ENCODE data around the gene PNPLA7. TPM values are rescaled to one million over a fixed set of nuclear protein-coding genes. Genes with fewer than 3 reads are reported as not detected.

Gene PNPLA7
- total RNA-seq, 1 experiment from 2014 or later, result 0.77 TPM

- CTCF ChIA-PET, result no interaction called here
- POLR2A ChIA-PET (ENCODE audit: unreplicated experiment), result no interaction called here
- Histone ChIP-seq H3K27me3 (ENCODE audit: low read length) (no peaks in the 10 kb centered on the region), H3K36me3 (ENCODE audit: low read depth, low read length) (no peaks in the 10 kb centered on the region), H4K20me1 (ENCODE audit: low read length) (no peaks in the 10 kb centered on the region), H3K9me2 (replicated peaks; ENCODE audit: low read length) (no peaks in the 10 kb centered on the region), H3K4me1 (ENCODE audit: insufficient read depth, low read length) (0 out of 2 replicates have a peak, but pooled peaks cover 11% of the 10 kb centered on the region), H3K79me2 (ENCODE audit: low read length) (peaks cover 24% of the 10 kb centered on the region), H3K9ac (ENCODE audit: low read length) (peak overlapping the region; percentile 79), H3K4me2 (ENCODE audit: low read length) (peak overlapping the region; percentile 92), H3K4me3 (ENCODE audit: low read length) (peak overlapping the region; percentile 91), H3K9me3 (ENCODE audit: low read length) (no peaks in the 10 kb centered on the region), H3F3A (ENCODE audit: low read length, unreplicated experiment) (no peaks in the 10 kb centered on the region), H2AFZ (ENCODE audit: low read length) (peak overlapping the region; percentile 86), H3K27ac (ENCODE audit: low read length) (no peak overlapping the region)
- TF ChIP-seq EZH2phosphoT487 (IDR thresholded peaks at IDR 0.05; ENCODE audit: borderline replicate concordance, low read length) (no peak), EZH2 (IDR thresholded peaks at IDR 0.05; ENCODE audit: low read length, unreplicated experiment) (no peak), CTCF (conservative IDR thresholded peaks at IDR 0.05; ENCODE audit: low read depth, low read length) (no peak)
- no peak for DNase-seq
- no peak for ATAC-seq
- intact Hi-C loops (cut with micrococcal nuclease), result no loop called here
- BruUV-seq (replicated peaks), result TSS peak; percentile 71
Measured at GRCh38 chr9:137421838-137422603, 128.2 kb downstream of the PNPLA7 start.

DNA sequence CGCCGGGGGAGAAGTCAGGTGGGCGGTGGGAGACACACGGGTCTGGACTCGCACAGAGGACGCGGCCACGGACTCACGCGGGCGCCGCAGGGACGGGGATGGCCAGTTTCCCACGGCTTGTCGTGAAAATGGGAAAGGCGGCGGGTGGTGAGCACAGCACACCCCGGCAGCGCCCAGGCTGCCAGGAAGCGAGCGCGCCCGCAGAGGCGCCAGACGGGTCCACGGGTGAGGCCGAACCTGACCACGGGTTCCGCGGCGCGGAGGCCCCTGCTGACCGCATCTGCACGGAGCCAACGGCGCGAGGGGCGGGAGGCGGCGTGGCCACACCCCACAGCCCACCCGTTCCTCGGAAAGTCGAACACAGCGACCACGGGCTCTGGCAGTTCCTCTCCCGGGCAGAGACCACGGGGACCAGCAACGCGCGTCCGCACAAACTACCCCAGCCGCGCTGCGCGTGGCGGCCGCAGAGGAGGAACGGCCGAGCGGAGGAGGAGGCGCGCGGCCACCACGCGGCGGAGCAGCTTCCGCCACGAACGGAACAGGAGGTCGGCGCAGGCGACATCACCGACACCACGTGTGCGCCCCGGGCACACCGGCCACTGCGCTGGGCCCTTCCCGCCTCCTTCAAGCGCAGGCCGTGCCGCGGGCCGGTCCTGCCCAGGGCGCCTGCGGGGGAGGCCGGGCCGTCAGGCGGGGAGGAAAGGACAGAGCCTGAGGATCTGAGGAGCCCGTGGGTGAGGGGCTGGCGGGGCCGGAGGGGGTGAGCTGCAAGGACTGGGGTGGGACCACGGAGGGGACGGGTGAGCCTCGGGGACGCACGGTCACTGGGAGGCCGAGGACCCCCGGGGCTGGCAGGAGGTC lies 132.8 kb downstream of the PNPLA7 start:
- Histone ChIP-seq H3K27me3 (ENCODE audit: low read length) (no peaks in the 10 kb centered on the region), H3K79me2 (ENCODE audit: low read length) (peaks cover 23% of the 10 kb centered on the region), H3K4me3 (ENCODE audit: low read length) (no peak overlapping the region), H3K4me1 (ENCODE audit: insufficient read depth, low read length) (peaks cover 15% of the 10 kb centered on the region), H3K9ac (ENCODE audit: low read length) (no peak overlapping the region), H3K4me2 (ENCODE audit: low read length) (no peak overlapping the region), H3K36me3 (ENCODE audit: low read depth, low read length) (no peaks in the 10 kb centered on the region), H2AFZ (ENCODE audit: low read length) (no peak overlapping the region), H3K27ac (ENCODE audit: low read length) (no peak overlapping the region), H3F3A (ENCODE audit: low read length, unreplicated experiment) (no peaks in the 10 kb centered on the region), H3K9me3 (ENCODE audit: low read length) (no peaks in the 10 kb centered on the region), H4K20me1 (ENCODE audit: low read length) (no peaks in the 10 kb centered on the region), H3K9me2 (replicated peaks; ENCODE audit: low read length) (no peaks in the 10 kb centered on the region)
- ChIA-PET POLR2A (ENCODE audit: unreplicated experiment) (no interaction called here), CTCF (no interaction called here)
- intact Hi-C loops (cut with micrococcal nuclease), result no loop called here
- ATAC-seq, result no peak
- no peak for DNase-seq
- TF ChIP-seq CTCF (conservative IDR thresholded peaks at IDR 0.05; ENCODE audit: low read depth, low read length), result no peak
- no peak for TF ChIP-seq EZH2phosphoT487 (IDR thresholded peaks at IDR 0.05; ENCODE audit: borderline replicate concordance, low read length)
- no peak for TF ChIP-seq EZH2 (IDR thresholded peaks at IDR 0.05; ENCODE audit: low read length, unreplicated experiment)
- BruUV-seq (replicated peaks), result no TSS peak
